GM19025 (cell line): ENCODE measurements around the gene GREM1.
A peak's percentile ranks its signal among the peaks of the same experiment; 100 is the strongest.

Source experiments
- ATAC-seq: cut with Tn5 transposase; IDR thresholded peaks from one replicate; pipeline ENCODE4 v1.9.1; 2021; ENCODE audit warnings: mild to moderate bottlenecking, low read depth, moderate library complexity; ENCODE audit not compliant: unreplicated experiment

Gene GREM1

DNA sequence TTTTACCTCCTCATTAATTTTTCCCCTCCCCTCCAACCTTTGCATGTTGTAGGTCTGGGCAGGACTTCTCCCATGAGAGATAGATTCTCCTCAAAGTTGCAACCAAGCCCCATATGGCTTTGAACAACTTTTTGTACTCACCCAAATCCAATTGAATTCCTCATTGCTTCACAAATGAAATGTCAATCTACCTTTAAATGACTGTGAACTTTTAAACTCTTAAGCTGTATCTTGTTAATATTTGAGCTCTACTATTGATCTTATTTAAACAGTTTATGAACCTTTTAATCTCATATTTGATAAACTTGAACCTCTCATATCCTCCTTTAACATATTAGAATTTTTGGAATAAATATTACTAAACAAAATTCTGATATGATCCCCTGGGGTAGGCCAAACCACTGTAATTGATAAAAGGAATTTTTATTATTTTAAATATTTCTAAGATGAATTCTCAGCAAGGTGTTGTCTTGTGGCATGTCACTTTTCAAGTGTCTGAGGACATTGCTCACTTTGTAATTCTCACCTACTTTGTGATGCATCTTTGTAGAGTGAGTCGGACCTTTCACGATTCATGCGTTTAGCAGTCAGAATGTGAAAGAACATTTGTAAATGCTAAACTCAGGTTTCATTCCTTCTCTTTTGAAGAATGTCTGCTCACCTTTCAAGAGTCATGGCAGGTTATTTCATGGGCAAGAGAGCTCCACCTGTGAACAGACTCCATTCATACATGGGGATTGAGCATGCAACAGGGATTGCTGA, 23.4 kb upstream of the GREM1 start:
- no peak for ATAC-seq

DNA sequence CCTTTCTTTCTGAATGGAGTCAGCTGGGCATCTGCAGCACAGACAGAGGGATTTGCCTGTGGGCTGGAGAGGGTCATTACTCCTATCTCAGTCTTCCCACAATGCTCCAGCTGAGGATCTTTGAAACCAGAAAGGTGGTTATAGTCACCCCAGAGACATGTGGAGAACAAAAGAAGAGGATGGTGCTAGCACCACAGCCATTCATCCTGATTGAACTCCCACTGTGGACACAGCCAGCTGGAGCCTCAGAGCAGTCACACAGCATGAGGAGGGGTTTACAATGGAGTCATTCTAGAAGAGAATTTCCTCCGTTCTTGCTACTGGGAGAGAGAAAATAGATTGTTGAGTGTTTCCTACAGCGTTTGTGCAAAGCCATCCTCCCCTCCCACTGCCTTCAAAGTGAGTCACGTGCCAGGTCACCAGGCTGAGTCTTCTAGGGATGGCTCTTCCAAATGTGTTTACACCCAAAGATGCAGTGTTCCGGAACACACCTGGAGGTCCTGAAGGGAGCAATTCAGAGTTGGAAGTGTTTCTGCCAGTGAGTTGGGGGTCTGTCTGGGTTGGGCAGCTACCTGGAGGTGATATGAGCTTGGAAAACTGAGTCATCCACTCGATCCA, 18.9 kb upstream of the GREM1 start:
- no peak for ATAC-seq

DNA sequence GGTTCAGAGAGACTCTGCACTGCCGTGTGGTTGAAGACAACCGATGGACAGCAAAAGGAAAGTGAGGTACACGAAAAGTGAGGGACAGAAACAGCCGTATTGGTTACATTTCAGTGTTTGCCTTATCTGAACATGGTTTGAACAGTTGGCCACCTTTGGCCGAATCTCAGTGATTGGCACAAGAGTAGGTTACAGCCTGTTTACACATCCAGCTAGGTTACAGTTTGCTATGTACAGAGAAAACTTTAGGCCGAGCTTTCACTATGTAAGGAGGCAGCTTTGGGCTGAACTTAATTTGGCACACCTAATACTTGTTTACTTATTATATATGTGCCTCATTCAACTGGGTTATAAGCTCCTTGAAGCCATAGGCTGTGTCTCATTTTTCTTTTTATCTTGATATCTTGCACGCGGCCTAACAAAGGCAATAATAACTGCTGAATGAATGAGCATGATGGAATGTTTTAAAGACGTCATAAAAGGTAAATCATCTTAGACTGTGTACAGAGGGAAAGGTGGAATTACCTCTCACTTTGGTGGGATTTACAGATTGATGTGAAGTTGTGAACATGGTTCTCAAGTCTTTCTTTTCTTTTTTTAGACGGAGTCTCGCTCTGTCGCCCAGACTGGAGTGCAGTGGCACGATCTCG, 17.2 kb upstream of the GREM1 start:
- no peak for ATAC-seq

DNA sequence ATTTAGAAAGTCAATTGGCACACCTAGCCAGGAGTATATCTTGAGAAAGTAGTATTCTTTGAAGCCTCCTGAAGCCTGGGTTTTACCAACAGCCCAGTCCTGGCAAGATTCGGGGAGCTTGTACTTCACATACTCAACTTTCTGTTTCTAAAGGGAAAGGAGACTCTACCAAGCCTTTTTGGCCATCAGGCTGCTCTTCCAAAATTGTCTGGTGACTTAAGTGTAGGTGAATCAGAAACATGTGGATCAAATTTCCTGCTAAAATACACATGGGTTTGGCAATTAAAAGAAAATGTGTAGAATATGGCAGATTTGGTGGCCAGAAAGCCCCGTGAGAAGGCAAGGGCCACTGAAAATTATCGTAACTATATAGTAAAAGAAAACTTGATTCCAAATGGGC, 15.9 kb upstream of the GREM1 start:
- no peak for ATAC-seq

DNA sequence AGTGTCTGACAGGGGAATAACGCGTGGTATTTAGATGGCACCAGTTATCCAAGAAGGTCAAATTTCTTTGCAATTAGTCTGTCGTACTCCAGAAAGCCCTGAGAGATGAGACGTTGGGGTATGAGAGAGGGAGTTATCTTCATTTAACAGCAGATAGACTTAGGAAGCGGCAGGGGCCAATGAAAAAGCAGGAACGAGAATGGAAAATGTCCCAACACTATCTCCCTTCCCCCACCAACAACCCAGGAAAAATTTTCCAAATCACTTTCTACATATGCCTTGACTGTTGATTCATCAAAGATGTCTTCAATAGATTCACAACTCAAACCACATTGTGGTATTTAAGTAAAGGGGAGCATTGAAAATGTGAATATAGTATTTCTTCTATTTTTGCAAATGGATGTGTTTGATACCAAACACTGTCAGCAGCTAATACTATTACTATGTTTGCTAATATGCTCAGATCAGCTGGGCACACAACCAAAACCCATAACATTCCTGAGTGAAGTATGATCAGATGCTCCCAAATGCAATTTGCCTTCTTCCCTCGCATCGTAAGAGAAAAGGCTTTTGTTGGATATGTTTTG, 13.3 kb upstream of the GREM1 start:
- ATAC-seq: no peak

DNA sequence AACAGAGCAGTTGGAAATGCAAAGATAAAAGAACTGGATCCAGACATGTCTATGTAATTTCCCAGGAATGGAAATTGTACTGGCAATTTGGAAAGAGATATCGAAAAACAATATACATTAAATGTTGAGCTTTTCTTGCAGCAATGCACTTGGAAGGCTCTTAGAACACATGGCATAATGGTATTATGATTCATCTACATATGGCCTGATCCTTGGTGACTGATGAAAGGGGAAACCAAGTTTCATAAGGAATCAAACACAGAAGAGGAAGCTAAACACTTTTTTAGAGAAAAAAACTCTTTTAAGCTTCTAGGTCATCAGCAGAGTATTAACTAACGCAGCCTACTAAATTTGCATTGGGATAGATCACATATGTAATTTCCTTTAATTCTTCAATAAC, 12.4 kb upstream of the GREM1 start:
- ATAC-seq: no peak

DNA sequence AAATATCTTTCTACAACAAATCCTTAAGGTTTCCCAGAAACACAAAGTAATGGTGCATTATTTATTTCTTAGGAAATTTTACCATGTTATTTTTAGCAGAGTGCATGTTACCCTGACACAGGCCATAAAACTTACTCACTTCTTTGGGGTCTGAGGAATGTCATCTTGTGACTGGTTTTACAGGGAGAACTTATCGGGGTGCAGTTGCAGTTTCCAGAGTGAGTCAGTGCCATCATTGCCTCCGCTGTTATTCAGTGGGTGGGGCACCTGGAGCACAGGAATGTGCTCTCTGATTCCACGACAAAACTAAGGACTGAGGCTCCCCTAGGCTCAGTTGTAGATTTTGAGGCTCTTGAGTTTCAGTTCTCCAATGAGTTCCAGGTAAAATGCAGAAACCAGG, 11.1 kb upstream of the GREM1 start:
- no peak for ATAC-seq

DNA sequence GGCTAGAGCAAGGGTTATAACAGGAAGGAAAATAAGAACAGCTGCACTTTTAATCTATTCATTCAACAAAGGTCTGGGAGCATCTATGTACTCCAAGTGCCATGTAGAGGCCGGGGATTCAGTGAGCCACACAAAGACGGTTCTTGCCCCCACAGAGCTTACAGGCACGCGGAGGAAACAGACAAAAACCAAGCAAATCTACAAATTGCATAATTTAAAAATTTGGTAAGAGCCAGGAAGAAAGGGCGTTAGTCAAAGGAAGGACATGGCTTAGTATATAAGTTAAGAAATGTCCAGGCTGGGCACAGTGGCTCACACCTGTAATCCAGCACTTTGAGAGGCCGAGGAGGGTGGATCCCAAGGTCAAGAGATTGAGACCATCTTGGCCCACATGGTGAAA, 10.4 kb upstream of the GREM1 start:
- ATAC-seq: no peak

DNA sequence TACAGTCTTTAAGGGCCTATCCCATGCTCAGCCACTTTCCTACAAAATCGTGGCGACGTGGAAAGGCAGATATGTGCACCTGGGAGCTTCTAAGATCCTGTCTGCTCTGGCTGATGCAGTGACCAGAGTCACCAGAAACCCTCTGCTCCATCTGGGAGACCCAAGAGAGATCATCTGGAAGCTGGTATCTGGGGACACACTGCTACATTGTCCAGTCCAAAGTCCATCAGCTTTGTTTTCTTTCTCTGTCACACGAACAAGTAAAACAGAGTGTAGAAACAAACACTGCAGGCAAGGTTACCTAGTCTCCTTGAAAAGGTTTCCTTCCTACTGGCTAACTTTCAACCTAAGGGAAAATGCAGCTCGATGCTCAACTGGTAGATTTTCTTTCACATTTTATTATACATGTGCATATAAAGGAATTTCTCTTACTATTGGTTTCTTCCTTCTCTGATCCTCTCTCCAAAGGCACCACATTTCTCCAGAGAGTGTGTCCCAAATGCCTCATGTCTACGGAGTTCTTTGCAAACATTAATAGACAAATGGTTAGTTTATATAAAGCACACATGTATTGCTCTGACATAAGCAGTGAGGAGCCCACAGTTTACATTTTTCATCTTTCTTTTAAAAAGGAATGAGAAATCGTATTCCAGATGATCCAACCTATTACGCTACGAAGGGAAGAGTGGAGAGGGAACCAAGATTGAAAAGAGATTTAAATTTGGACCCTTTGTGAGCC, 8.3 kb upstream of the GREM1 start:
- ATAC-seq: no peak

DNA sequence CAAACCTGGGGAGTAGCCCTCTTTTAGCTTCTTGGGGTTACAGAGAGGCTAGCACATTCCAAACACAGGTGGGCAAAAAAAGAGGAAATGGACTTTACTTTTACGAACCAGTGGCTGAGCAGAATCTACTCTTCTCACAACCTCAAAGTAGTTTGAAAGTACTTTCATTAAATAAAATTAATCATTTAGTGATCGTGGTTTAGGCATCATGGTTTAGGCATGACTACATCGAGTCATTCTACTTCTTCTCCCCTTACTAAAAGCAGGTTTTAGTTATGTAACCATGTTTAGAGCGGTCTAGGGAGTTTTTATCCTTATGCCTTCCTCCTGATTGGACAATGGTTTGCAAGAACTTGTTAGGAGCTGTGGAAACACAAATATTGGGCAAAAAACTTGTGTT, 2.5 kb upstream of the GREM1 start:
- no peak for ATAC-seq

DNA sequence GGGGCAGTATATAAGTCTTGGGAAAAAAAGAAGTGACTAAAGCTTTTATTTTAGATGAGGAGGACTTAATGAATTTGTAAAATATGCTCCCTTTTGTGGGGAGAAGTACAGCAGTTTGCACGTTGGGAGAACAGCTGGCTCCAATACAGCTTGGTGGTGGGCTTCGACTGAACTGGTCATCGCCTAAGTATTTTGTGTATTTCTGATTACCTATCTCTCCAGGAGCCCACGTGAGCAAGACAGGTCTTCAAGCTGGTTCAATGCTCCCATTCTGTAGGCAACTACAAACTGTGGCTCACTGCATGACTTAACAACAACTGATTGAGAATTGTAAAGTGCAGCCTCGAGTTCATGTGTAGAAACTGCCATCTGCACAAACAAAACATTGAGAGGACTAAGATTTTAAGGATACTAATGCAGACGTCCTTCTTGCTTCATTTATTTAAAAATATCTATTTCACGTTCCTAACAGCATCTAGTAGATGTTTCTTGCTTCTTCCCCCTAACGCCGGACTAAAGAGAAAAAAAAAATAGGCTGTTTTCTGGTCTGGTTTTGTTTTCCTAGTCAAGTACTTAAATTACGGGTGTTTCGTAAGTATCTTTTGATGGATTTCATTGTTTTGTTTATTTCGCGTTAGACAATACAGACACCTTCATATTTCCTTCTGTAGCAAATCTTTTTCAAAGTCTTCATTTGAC, 1.4 kb upstream of the GREM1 start:
- ATAC-seq: no peak

DNA sequence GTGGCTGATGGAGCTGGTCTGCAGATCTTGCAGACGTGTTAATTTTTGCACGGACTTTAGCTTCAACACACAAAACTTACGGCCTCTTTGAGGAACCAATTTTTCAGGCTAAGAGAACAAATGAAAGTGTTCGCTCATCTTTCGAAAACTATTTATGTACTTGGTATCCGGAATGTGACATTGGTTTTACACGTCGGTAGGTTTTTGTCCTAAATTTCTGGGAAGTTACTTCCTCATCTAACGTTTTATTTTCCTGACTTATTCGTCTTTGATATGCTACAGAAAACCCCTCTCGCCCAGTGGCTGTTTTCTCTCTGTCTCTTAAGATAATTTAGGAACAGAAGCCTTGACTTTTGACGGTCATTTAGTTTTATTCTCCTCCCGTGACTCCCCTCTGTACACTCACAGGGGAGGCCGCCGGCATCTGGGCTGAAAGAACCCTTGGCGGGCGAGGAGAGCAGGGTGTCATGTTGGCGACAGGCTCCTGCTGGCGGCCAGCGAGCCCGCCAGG, 834 bp upstream of the GREM1 start:
- ATAC-seq: no peak

DNA sequence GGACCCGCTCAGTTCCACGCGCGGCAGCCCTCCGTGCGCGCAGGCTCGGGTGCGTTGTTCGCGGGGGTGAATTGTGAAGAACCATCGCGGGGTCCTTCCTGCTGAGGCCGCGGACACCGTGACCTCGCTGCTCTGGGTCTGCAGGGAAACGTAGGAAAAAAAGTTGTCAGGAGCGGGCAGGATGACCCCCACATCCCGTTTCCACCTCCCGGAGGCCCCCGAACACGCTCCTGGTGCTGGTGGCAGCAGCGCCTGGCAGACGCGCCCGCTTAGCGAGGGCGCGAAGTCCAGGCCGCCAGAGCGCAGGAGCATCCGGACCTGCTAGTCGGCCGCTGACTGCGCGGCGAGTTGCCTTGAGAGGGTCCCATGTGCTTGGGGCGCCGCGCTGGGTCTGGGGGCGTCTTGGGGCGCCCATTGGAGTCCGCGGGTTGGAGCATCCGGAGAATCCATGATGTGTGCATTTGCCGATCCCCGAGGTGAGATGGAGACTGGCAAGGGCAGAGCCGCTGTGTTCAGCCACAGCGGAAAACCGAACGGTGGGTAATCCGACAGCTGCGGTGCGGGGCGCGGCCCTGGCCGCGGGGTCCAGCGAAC, 520 bp downstream of the GREM1 start:
- ATAC-seq: no peak

DNA sequence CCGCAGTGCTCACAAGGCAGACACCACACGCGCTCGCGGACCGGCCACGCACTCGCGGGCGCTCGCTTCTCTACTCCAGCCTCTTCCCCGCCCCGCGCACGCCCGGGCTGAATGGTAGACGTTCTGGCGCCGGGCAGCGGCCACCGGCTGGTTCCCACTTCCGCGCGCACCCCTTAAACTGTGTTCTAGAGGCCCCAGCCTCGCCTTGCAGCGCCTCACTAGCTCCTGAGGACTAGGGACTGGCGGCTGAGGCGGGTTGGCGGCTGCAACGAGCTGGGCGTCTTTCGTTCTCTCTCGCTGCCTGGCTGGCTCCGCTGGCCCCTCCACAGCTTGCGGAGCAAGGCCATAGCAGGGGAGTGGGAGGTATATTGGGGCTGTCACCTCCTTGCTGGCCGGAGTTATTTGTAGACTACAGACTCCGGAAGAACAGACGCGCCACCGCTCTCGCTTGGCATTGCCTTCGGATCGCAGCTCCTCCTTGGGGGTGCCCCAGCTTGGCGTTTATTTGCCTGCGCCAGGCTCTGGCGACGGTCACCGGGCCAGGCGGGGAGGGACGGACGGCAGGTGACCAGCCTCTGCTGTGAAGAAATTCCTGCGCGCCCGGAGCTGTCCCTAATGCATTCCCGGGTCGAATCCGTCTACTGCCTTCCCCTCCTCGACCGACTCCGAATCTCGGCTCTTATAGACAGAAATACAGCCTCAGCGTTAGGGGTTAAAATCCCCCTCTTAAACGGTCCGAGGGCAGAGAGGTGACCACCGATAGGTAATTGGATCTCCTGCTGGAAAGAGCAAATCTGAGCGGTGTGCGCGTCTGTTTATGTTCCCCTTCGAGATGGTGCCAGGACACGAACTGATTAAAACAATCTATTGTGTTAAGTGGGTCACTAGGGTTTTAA, 1.3 kb downstream of the GREM1 start:
- no peak for ATAC-seq

DNA sequence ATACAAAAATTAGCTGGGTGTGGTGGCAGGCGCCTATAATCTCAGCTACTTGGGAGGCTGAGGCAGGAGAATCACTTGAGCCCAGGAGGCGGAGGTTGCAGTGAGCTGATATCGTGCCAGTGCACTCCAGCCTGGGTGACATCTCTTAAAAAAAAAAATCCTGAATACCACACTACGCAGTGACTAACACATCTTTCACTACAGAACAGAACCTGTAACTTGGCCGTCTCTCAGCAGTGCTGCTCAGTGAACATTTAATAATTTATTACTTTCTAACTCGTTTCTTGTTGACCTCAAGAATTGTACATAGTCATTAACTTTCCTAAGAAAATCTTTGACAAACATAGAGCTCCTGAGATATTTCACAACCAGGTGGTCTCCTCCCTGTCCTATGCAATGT, 3.8 kb downstream of the GREM1 start:
- ATAC-seq: no peak

DNA sequence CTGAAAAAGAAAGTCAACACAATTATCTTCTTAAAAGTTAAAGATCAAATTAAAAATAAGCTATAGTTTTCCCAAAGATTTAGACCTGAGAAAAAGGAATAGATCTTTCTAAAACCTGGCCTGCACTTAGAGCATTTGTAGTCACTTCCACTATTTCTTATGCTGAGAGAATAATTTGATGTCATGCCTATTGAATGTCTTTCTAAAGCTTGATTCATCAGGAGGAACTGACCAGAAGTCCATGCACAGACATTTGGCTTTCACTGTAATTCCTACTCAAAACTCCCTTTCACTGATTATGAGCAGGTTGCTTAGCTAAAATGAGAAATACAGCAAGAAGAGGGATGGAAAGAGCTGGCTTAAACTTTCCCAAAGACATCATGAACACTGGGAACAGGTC, 4.3 kb downstream of the GREM1 start:
- ATAC-seq: no peak

DNA sequence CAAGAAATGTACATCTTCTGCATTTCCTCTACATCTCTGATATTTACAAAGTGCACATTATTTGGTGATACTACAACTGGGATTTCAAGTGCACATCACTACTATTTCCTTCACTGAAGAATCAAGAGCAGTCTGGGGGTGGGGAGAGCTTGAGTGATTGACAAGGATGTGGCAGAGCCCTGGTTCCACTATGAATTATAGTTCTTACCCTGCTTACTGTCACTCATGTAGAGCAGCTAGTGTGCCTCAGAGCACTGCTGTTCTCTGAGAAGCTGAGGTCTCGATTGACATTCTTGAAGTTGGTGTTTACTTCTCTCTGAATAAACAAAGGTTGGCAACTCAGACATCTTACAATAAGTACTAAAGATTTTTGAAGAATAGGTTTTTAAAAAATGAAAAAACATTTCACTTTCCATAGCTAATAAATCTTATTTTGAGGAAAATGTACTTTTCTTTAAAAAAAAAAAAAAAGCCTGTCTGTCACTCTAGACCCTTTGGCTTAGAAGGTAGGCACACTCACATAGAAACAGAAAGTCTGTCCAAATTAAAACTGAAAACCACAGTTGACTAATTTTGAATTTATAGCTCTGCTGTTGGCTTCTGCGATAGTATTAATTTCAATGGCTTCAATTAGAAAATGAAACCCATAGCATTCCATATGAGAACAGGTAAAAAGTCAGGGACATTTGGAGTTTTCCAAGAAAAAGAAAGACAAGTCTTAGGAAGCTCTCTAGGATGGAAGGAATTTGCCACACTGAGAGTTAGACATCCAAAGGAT, 5.6 kb downstream of the GREM1 start:
- peak; percentile 92 for ATAC-seq
